Astrocyte of the spinal cord (primary cell): Measurements from ENCODE around the gene CREB1.

Source experiments
- DNase-seq: peaks from one replicate; pipeline ENCODE4 v3.0.0; 2011; ENCODE audit warnings: low read depth, low spot score
- H3K4me3 ChIP-seq: 2 replicates; pipeline ENCODE4 v1.5.1; 2011; ENCODE audit warnings: low read depth, mild to moderate bottlenecking, low read length, moderate library complexity
- in situ Hi-C: cut with HindIII; loops from 2 replicates; pipeline ENCODE4 v1.10.0; 2017; ENCODE audit warnings: low sequenced_read_pairs
- TF ChIP-seq, protein P1 (sequence below): IDR thresholded peaks from 2 replicates; pipeline ENCODE4 v1.5.1; 2012; ENCODE audit warnings: low read depth, mild to moderate bottlenecking, low read length, inconsistent platforms

The CREB1 gene

DNA sequence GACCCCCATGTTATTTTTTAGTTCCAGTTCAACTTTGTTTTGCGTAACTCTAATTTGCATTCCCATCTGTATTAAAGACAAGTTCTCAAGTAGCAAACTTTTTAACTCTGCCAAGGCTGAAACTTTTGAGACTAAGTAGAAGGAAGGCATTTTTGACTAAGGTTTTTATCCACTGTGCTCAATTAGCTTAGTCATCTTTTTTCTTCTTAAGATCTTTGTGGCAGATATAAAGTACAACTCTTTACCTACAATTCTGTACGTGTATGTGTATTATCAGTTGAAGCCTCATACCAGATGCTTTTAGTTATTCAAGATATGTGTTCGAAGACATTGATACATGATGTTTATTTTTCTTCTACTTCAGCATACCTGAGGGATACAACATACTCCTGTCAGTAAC is 41.6 kb downstream of the CREB1 start:
- DNase-seq, result no peak
- TF ChIP-seq, protein P1, sequence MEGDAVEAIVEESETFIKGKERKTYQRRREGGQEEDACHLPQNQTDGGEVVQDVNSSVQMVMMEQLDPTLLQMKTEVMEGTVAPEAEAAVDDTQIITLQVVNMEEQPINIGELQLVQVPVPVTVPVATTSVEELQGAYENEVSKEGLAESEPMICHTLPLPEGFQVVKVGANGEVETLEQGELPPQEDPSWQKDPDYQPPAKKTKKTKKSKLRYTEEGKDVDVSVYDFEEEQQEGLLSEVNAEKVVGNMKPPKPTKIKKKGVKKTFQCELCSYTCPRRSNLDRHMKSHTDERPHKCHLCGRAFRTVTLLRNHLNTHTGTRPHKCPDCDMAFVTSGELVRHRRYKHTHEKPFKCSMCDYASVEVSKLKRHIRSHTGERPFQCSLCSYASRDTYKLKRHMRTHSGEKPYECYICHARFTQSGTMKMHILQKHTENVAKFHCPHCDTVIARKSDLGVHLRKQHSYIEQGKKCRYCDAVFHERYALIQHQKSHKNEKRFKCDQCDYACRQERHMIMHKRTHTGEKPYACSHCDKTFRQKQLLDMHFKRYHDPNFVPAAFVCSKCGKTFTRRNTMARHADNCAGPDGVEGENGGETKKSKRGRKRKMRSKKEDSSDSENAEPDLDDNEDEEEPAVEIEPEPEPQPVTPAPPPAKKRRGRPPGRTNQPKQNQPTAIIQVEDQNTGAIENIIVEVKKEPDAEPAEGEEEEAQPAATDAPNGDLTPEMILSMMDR, result no peak
- H3K4me3 ChIP-seq, result no peak overlapping the region
- in situ Hi-C loops, result no loop called here

DNA sequence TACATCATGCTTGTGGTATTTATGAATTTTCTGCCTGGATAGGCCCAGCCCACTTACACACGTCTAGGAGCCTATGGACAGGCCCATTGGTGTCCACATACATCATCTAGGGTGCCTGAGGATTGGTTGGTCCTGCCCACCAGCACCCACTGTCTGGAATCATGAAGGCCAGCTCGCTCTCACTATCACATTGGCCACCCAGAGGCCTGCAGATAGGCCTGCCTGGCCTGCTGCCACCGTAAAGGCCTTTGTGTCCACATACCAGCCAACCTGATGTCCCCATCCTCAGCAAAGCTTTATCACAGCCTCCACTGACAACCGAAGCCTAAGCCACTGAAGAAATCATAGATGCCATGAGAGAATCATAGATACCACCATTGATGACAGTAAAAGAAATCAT is 55.2 kb downstream of the CREB1 start:
- no peak for DNase-seq
- H3K4me3 ChIP-seq, result no peak overlapping the region
- in situ Hi-C loops, result no loop called here
- TF ChIP-seq, protein P1, result no peak

DNA sequence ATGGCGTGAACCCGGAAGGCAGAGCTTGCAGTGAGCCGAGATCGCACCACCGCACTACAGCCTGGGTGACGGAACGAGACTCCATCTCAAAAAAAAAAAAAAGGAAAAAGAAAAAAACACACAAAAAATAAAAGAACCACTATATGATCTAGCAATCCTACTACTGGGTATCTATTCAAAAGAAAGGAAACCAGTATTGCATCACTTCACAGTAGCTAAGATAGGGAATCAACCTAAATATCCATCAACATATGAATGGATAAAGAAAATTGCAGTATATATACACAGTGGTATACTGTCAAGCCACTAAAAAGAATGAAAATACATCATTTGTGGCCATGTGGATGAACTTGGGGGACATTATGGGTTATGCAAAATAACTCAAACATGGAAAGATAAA is 57.5 kb downstream of the CREB1 start:
- no peak overlapping the region for H3K4me3 ChIP-seq
- TF ChIP-seq, protein P1, result no peak
- in situ Hi-C loops, result no loop called here
- DNase-seq, result no peak

DNA sequence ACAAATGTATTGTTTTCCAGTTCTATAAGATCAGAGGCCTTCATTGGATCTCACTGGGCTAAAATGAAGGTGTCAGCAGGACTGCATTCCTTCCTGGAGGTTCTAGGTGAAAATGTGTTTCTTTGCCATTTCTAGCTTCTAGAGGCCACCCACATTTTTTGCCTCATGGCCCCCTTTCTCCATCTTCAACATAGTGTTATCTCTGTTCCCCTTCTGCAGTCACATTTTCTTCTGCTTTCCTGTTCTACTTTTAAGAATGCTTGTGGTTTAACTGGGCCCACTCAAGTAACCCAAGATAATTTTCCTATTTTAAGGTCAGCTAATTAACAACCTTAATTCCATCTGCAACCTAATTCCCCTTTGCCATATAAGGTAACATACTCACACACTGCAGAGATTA is 59.4 kb downstream of the CREB1 start:
- TF ChIP-seq, protein P1, result no peak
- no peak for DNase-seq
- in situ Hi-C loops, result no loop called here
- no peak overlapping the region for H3K4me3 ChIP-seq

DNA sequence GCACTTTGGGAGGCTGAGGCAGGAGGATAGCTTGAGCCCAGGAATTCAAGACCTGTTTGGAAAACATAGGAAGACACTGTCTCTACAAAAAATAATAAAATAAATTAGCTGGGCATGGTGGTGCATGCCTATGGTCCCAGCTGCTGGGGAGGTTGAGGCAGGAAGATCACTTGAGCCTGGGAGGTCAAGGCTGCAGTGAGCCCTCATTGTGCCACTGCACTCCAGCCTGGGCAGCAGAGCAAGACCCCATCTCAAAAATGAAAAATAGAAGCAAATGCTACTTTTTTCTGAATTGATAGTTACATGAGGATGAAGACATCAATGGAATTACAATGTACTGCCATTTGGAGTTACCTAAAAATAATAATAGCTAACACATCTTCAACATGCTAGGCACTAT is 63.5 kb downstream of the CREB1 start:
- TF ChIP-seq, protein P1, result no peak
- in situ Hi-C loops, result no loop called here
- H3K4me3 ChIP-seq, result no peak overlapping the region
- DNase-seq, result no peak

DNA sequence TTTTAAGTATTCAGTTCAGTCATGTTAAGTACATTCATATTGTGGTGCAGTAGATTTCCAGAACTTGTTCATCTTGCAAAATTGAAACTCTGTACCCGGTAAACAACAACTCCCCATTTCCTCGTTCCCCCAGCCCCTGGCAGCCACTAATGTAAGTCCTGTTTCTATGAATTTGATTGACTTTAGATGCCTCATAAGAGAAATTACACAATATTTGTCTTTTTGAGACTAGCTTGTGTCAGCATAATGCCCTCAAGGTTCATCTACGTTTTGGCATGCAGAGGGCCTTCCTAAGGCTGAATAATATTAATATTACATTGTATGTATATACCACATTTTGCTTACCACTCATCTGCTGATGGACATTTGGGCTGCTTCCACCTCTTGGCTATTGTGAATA is 64.5 kb downstream of the CREB1 start:
- in situ Hi-C loops, result no loop called here
- DNase-seq, result no peak
- no peak overlapping the region for H3K4me3 ChIP-seq
- TF ChIP-seq, protein P1, result no peak

DNA sequence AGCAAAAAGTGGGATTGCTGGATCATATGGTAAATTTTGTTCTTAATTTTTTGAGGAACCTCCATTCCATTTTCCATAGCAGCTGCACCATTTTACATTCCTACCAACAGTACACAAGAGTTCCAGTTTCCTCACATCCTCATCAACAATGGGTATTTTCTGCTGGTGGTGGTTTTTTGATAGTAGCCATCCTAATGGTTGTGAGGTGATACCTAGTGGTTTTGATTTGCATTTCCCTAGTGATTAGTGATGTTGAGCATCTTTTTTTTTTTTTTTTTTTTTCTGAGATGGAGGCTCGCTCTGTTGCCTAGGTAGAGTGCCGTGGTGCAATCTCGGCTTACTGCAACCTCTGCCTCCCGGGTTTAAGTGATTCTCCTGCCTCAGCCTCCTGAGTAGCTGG is 65.0 kb downstream of the CREB1 start:
- TF ChIP-seq, protein P1, result no peak
- no peak for DNase-seq
- in situ Hi-C loops, result no loop called here
- H3K4me3 ChIP-seq, result no peak overlapping the region
